DMS79 (cell line): ENCODE data around the gene EXOC6.

Source experiments
- DNase-seq: peaks from one replicate; lab custom pipeline; 2025; lab: John Stamatoyannopoulos, UW

Gene EXOC6

GRCh38 chr10:92848441-92849233, at the start of gene EXOC6:
EXOC6 (plus strand) TSS chr10:92848520; CDS start chr10:92848534, 14 bp downstream.
- peak; percentile 38 for DNase-seq

GRCh38 chr10:92799568-92799967, 48.8 kb upstream of the EXOC6 start:
- DNase-seq = peak; percentile 42

- peak; percentile 83 for DNase-seq
Observed at GRCh38 chr10:92800134-92800733, 48.1 kb upstream of the EXOC6 start.

GRCh38 chr10:92801978-92802872, 46.1 kb upstream of the EXOC6 start:
- DNase-seq = no peak

- DNase-seq = no peak
Observed at GRCh38 chr10:92809840-92810239, 38.5 kb upstream of the EXOC6 start.

- peak; percentile 4 for DNase-seq
Observed at GRCh38 chr10:92810934-92811532, 37.3 kb upstream of the EXOC6 start.

GRCh38 chr10:92811986-92812385, 36.3 kb upstream of the EXOC6 start:
- DNase-seq = no peak

- no peak for DNase-seq
Observed at GRCh38 chr10:92813979-92814378, 34.3 kb upstream of the EXOC6 start.

- no peak for DNase-seq
Observed at GRCh38 chr10:92814790-92815189, 33.5 kb upstream of the EXOC6 start.

GRCh38 chr10:92816091-92816531, 32.2 kb upstream of the EXOC6 start:
- DNase-seq = no peak

- no peak for DNase-seq
Observed at GRCh38 chr10:92822060-92822634, 26.2 kb upstream of the EXOC6 start.

GRCh38 chr10:92822964-92823363, 25.4 kb upstream of the EXOC6 start:
- DNase-seq = no peak

- no peak for DNase-seq
Observed at GRCh38 chr10:92826061-92826460, 22.3 kb upstream of the EXOC6 start.

- no peak for DNase-seq
Observed at GRCh38 chr10:92826504-92826903, 21.8 kb upstream of the EXOC6 start.

GRCh38 chr10:92829042-92829785, 19.1 kb upstream of the EXOC6 start:
- DNase-seq = no peak

- DNase-seq = no peak
Observed at GRCh38 chr10:92829786-92830377, 18.4 kb upstream of the EXOC6 start.

GRCh38 chr10:92830478-92831389, 17.6 kb upstream of the EXOC6 start:
- no peak for DNase-seq

GRCh38 chr10:92832121-92832520, 16.2 kb upstream of the EXOC6 start:
- no peak for DNase-seq

GRCh38 chr10:92832998-92833650, 15.2 kb upstream of the EXOC6 start:
- no peak for DNase-seq
